DOHH2 (cell line): ENCODE measurements around the gene MED20.

Experiments
- H3F3A ChIP-seq: fragments of 200-600 bp; sonication (generic), shearing (Covaris generic); 2 replicates; pipeline ENCODE4 v1.6.0; 2016; ENCODE audit warnings: antibody characterized with exemption, mild to moderate bottlenecking; ENCODE audit not compliant: control insufficient read depth, insufficient read depth
- H3K27ac ChIP-seq: fragments of 200-600 bp; sonication (generic); 2 replicates; pipeline ENCODE4 v1.5.1; 2014; ENCODE audit warnings: low read depth, mild to moderate bottlenecking, low read length, moderate library complexity
- H3K27me3 ChIP-seq: fragments of 200-600 bp; sonication (generic); 2 replicates; pipeline ENCODE4 v1.6.1; 2014; ENCODE audit warnings: mild to moderate bottlenecking, low read length, mixed read lengths; ENCODE audit not compliant: control insufficient read depth
- H3K36me3 ChIP-seq: fragments of 200-600 bp; sonication (generic); 2 replicates; pipeline ENCODE4 v1.6.1; 2014; ENCODE audit warnings: mild to moderate bottlenecking, low read length, moderate library complexity, mixed read lengths; ENCODE audit not compliant: control insufficient read depth
- H3K4me1 ChIP-seq: fragments of 200-600 bp; sonication (generic); 2 replicates; pipeline ENCODE4 v1.6.1; 2014; ENCODE audit warnings: mild to moderate bottlenecking, low read length, mixed read lengths; ENCODE audit not compliant: control insufficient read depth
- H3K4me2 ChIP-seq: fragments of 200-600 bp; sonication (generic); 2 replicates; pipeline ENCODE4 v1.6.0; 2014; ENCODE audit warnings: mild to moderate bottlenecking, low read length, moderate library complexity
- H3K4me3 ChIP-seq: fragments of 200-600 bp; sonication (generic); 2 replicates; pipeline ENCODE4 v1.5.1; 2014; ENCODE audit warnings: mild to moderate bottlenecking, low read length, mixed read lengths
- H3K79me2 ChIP-seq: fragments of 200-600 bp; sonication (generic); 2 replicates; pipeline ENCODE4 v1.6.1; 2014; ENCODE audit warnings: mild to moderate bottlenecking, low read length, mixed read lengths; ENCODE audit not compliant: control insufficient read depth
- H3K9me2 ChIP-seq: fragments of 200-600 bp; sonication (generic); replicated peaks from 2 replicates; pipeline ENCODE4 v1.6.1; 2014; ENCODE audit warnings: mild to moderate bottlenecking, low read length, mixed read lengths; ENCODE audit not compliant: control insufficient read depth
- H3K9me3 ChIP-seq: fragments of 200-600 bp; sonication (generic); 2 replicates; pipeline ENCODE4 v1.6.1; 2014; ENCODE audit warnings: antibody characterized with exemption, low read length, mixed read lengths; ENCODE audit not compliant: control insufficient read depth, insufficient read depth
- H4K20me1 ChIP-seq: fragments of 200-600 bp; sonication (generic); 2 replicates; pipeline ENCODE4 v1.6.0; 2014; ENCODE audit warnings: low read depth, mild to moderate bottlenecking, antibody characterized with exemption, low read length, moderate library complexity; ENCODE audit not compliant: control insufficient read depth, insufficient read depth
- CTCF ChIP-seq: fragments of 200-600 bp; sonication (generic); IDR thresholded peaks from one replicate; pipeline ENCODE4 v1.5.1; 2014; ENCODE audit warnings: antibody characterized with exemption, mild to moderate bottlenecking, low read depth, low read length; ENCODE audit not compliant: poor library complexity, severe bottlenecking
- EZH2phosphoT487 ChIP-seq: fragments of 200-600 bp; sonication (generic); IDR thresholded peaks from 2 replicates; pipeline ENCODE4 v1.6.1; 2017; ENCODE audit warnings: borderline replicate concordance, mild to moderate bottlenecking, antibody characterized with exemption, low read length, moderate library complexity, mixed read lengths

The MED20 gene

GRCh38 chr6:41958022-41958856 lies 37.3 kb upstream of the MED20 start:
- no peaks in the 10 kb centered on the region for H3K9me2 ChIP-seq
- 0 out of 2 replicates have a peak, but pooled peaks cover 4% of the 10 kb centered on the region for H3F3A ChIP-seq
- H3K27me3 ChIP-seq, result no peaks in the 10 kb centered on the region
- no peaks in the 10 kb centered on the region for H4K20me1 ChIP-seq
- H3K27ac ChIP-seq, result no peak overlapping the region
- H3K36me3 ChIP-seq, result no peaks in the 10 kb centered on the region
- no peaks in the 10 kb centered on the region for H3K4me1 ChIP-seq
- H3K4me3 ChIP-seq, result no peak overlapping the region
- H3K4me2 ChIP-seq, result no peak overlapping the region
- no peak for TF ChIP-seq EZH2phosphoT487
- no peaks in the 10 kb centered on the region for H3K9me3 ChIP-seq
- no peaks in the 10 kb centered on the region for H3K79me2 ChIP-seq

- TF ChIP-seq CTCF, result no peak
- no peak for TF ChIP-seq EZH2phosphoT487
- Histone ChIP-seq H3K36me3 (no peaks in the 10 kb centered on the region), H3K9me3 (no peaks in the 10 kb centered on the region), H3K4me1 (no peaks in the 10 kb centered on the region), H3K27me3 (no peaks in the 10 kb centered on the region), H4K20me1 (no peaks in the 10 kb centered on the region), H3F3A (0 out of 2 replicates have a peak, but pooled peaks cover 4% of the 10 kb centered on the region), H3K4me2 (no peak overlapping the region), H3K9me2 (no peaks in the 10 kb centered on the region), H3K4me3 (no peak overlapping the region), H3K27ac (no peak overlapping the region), H3K79me2 (no peaks in the 10 kb centered on the region)
Measured at GRCh38 chr6:41957117-41957516, 36.2 kb upstream of the MED20 start.

- H3F3A ChIP-seq, result 0 out of 2 replicates have a peak, but pooled peaks cover 4% of the 10 kb centered on the region
- H3K4me1 ChIP-seq, result no peaks in the 10 kb centered on the region
- no peaks in the 10 kb centered on the region for H3K9me3 ChIP-seq
- no peaks in the 10 kb centered on the region for H3K27me3 ChIP-seq
- H3K79me2 ChIP-seq, result no peaks in the 10 kb centered on the region
- H3K36me3 ChIP-seq, result no peaks in the 10 kb centered on the region
- no peak overlapping the region for H3K4me3 ChIP-seq
- no peak overlapping the region for H3K4me2 ChIP-seq
- H4K20me1 ChIP-seq, result no peaks in the 10 kb centered on the region
- no peak overlapping the region for H3K27ac ChIP-seq
- no peak for TF ChIP-seq EZH2phosphoT487
- no peak for TF ChIP-seq CTCF
- no peaks in the 10 kb centered on the region for H3K9me2 ChIP-seq
Measured at GRCh38 chr6:41955412-41955811, 34.5 kb upstream of the MED20 start.

- H3K4me1 ChIP-seq, result no peaks in the 10 kb centered on the region
- no peak overlapping the region for H3K4me3 ChIP-seq
- H3K79me2 ChIP-seq, result no peaks in the 10 kb centered on the region
- H3K27me3 ChIP-seq, result no peaks in the 10 kb centered on the region
- TF ChIP-seq EZH2phosphoT487 (no peak), CTCF (no peak)
- H4K20me1 ChIP-seq, result no peaks in the 10 kb centered on the region
- no peaks in the 10 kb centered on the region for H3K36me3 ChIP-seq
- H3F3A ChIP-seq, result 0 out of 2 replicates have a peak, but pooled peaks cover 4% of the 10 kb centered on the region
- no peaks in the 10 kb centered on the region for H3K9me2 ChIP-seq
- no peak overlapping the region for H3K27ac ChIP-seq
- no peaks in the 10 kb centered on the region for H3K9me3 ChIP-seq
- no peak overlapping the region for H3K4me2 ChIP-seq
Measured at GRCh38 chr6:41954668-41955067, 33.7 kb upstream of the MED20 start.
